SH-SY5Y (cell line): ENCODE data around the gene P2RY13.

ENCODE experiments used
- GATA2 ChIP-seq: IDR thresholded peaks from 2 replicates; pipeline ENCODE4 v1.6.1; 2011; ENCODE audit warnings: mild to moderate bottlenecking, low read depth, low read length
- GATA3 ChIP-seq: IDR thresholded peaks from 2 replicates; pipeline ENCODE4 v1.6.1; 2011; ENCODE audit warnings: low read depth, mild to moderate bottlenecking, low read length, moderate library complexity

DNA sequence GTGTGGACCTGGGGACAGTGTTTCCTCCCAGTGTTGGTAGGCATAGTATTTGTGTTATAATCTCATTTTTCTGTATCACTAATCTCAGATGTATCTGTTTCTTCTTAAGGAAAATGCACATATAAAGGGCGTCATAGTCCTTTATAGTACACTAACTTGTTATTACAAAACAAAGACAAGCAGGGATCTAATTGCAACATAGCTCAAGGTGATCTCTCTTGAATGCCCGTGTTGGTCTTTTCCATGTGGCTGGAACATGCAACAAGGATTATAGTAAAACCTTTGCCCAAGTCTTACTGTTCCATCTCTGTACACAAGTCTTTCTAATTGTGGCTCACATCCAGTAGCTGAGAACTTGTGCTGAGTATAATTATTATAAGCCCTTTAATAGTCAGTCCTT, 9.2 kb downstream of the P2RY13 start:
- TF ChIP-seq GATA2: no peak
- TF ChIP-seq GATA3: no peak
